Activated T-cell treated with anti-CD3 and anti-CD28 coated beads for 48 hours (primary cell): ENCODE measurements around the gene IL1R1.

Experiments
- DNase-seq: peaks from one replicate; pipeline ENCODE4 v3.0.0-alpha.2; 2020; ENCODE audit warnings: low read depth

The IL1R1 gene

GRCh38 chr2:102176172-102176571 lies 33.6 kb downstream of the IL1R1 start:
- DNase-seq, result no peak

GRCh38 chr2:102177814-102178478 lies 35.4 kb downstream of the IL1R1 start:
- no peak for DNase-seq

- no peak for DNase-seq
Measured at GRCh38 chr2:102179061-102179460, 36.5 kb downstream of the IL1R1 start.

DNA sequence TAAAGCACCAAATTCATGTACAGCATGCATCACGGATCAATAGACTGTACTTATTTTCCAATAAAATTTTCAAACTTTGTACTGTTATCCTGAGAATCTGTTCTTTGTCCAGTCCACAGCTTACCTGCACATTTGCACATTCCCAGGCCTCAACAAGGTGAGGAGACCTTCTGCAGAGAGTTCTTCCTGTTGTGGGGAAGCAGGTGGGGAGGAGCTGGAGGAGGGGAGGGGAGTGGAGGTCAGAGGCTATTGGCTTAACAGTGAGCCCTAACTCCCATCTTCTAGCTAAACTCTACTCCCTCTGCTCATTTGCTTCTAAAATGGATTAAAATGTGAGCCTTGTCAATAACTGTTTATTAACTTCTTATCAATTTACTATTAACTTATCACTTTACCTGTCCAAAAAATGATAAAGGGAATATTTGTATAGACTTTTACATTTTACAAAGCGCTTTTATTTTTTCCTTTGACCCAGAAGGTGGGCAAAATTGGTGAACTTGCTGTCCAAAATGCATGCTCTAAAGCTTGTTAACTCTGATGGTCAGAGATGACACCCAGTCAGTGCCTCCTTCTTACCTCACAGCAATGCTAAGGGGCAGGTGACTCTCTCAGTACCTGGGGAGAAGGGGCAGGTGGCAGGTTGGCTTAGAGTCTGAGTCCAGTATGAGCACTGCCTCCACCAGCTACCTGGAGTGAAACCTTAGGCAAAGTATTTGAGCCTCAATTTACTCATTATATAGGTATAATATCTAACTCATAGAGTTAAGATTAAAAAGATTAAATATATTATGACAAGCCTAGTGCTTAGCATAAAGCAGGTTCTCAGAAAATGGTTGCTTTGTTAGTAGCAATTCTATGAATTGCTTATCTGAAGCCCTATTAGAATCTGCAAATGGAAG lies 37.5 kb downstream of the IL1R1 start:
- no peak for DNase-seq

DNA sequence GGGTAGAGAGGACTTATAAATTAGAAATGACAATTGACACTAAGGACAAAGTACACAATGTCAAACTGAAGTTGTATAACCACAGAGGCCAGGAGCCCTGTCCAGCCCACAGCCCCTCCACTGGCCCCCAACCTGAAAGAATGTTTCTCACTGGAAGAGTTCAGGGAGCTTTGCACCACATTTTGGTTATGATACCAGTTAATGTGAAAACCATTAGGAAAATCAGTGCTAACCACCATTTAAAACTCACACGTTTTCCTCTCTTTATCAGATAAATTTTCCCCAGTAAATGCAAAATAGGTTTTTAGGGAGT lies 38.1 kb downstream of the IL1R1 start:
- DNase-seq, result no peak

DNA sequence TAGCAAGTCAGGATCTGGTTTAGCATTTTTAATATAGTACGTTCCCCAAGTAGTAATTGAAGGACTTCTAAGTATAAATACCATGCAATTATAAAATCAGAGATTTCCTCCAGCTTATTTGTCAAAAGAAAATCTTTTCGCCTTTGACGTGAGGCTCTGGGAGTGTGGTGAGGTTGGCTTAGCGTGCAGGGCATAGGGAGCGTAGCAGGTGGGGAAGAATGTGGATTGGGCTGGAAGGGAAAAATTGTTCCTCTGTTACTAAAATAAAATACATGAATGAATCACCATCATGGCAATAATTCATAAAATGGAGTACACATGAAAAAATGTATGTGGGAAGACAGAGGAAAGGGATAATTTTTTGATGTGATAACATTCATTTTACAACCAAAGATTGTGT lies 38.8 kb downstream of the IL1R1 start:
- DNase-seq, result no peak

- no peak for DNase-seq
Measured at GRCh38 chr2:102181919-102182635, 39.5 kb downstream of the IL1R1 start.

DNA sequence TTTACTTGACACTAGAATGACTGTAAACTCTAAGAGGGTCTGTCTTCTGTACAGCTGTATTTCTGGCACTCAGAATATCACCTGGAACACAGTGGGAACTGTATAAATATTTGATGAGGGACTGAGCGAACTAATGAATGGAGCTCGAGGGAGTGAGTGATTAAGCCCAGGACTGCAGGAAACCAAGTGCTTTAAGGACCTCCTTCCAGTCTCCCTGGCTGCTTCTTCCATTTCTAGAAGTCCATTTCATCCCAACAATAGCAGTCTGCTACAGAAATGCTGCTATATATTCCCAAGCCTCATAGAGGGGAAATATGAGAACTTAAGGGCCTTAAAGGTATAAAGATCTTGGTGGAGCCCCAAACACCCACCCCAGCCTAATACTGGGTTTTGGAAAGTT lies 41.5 kb downstream of the IL1R1 start:
- DNase-seq, result no peak

DNA sequence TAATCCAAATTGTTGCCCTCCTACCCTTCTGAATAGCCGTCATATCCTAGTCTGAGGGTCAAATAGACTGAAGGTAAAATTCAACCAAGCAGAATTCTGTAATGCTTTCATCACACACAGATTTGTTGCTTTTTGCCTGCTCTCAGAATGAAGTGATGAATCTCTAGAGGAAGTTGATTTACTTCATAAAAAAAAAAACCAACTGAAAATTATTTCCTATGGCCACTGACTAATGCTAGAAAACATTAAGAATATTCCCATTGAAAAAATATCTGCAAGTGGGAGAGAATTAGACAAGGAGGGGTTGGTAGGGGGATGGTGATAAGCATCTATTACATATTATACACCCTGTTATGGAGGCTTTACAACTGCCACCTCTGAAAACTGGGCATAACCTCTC lies 42.0 kb downstream of the IL1R1 start:
- DNase-seq, result no peak

- no peak for DNase-seq
Measured at GRCh38 chr2:102185347-102185746, 42.8 kb downstream of the IL1R1 start.

GRCh38 chr2:102186791-102187495 lies 44.4 kb downstream of the IL1R1 start, which contains the start of gene IL1RL2:
Gene IL1RL2 (plus strand): TSS chr2:102187023. CDS start chr2:102187868, 845 bp downstream.
- peak; percentile 6 for DNase-seq

DNA sequence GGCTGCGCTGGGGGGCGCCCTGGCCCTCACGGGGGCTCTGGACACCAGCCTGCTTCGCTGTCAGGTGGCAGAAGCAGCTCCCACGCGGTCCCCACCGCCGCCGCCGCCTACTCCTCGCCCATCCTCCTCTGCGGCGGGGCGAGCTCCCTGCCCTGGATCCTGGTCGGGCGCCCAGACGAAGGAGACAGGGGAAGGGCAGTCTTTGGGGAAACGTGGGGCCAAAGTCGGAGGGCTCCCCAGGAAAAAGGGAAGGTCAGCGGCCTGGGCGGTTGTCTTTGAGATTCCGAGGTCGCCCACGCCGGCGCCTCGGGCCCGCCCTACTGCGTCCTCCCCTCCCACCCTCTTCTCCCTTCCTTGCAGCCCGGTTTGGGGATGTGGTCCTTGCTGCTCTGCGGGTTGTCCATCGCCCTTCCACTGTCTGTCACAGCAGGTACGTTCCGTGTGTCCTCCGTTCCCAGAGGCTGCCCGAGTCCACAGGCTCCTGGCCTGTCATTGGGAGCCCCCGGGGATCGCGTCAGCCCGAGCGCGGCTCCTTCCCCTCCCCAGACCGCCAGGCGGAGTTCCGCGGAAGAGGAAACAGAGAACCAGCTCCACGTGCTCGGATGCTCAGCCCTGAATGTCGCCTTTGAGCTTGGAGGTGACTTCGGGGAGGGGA lies 45.1 kb downstream of the IL1R1 start:
- DNase-seq, result peak; percentile 48

- no peak for DNase-seq
Measured at GRCh38 chr2:102190430-102191107, 48.0 kb downstream of the IL1R1 start.

GRCh38 chr2:102191501-102191900 lies 49.0 kb downstream of the IL1R1 start:
- DNase-seq, result no peak

GRCh38 chr2:102193074-102193473 lies 50.5 kb downstream of the IL1R1 start:
- no peak for DNase-seq

- DNase-seq, result no peak
Measured at GRCh38 chr2:102194609-102195268, 52.2 kb downstream of the IL1R1 start.

DNA sequence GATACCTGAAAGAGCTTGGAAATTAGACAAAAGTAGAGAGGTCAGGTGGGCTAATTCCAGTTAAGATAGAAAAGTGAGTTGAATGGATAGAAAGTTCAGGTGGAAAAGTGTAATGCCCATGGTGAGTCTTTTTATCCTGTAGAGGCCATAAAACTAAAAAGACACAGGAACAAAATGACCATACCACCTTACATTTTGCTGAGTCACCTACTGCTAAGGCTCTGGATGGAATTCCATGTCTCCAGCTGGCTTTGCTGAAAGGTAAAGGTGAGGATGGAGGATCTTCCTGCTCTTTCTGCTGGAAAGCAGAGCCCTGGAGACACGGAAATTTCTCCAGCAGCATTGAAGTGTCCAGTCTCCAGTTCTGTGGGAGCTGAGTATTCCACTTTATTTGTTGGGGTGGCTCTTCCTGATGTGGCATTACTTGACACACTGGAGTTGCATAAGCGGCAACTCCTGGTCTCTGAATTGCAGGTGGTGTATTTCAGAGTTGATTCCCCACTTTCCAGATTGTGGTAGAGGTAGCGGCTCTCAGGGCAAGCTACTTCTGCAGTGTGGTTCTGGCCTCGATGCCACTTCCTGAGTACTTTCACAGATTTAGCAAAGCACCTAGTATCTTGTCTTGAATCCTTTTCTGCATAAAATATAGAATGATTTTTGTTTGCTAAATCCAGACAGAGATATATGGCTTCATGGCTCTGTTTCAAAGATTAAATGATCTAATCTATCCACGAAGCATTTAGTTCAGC lies 55.0 kb downstream of the IL1R1 start:
- no peak for DNase-seq

DNA sequence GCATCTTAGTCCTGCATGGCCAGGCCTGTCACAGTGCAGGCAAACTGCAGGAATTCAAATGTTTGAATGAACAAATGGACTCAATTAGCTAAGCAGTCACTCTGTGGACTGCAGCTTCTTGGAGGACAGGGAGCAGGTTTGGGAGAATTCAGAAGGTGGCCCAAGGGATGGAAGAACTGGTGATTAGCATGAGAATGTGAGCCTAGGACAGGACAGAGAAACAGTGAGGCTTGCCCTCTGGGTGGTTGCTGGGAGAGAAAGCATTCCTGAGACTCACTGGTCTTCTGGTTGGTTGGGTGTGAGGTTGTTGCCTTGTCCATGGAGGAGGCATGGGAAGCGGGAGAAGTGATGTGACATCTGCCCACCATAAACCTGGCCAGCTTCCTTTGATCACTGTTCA lies 58.0 kb downstream of the IL1R1 start:
- DNase-seq, result no peak

DNA sequence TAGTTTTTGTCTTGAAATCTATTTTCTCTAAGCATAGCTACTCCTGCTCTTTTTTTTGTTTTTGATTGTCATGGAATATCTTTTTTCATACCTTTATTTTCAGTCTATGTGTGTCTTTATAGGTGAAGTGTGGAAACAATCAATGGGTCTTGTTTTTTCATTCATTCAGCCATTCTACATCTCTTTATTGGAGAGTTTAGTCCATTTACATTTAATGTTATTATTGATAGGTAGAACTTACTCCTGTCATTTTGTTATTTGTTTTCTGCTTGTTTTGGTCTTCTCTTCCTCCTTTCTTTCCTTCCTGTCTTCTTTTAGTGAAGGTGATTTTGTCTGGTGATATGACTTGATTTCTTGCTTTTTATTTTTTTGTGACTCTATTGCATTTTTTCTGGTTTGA lies 62.1 kb downstream of the IL1R1 start:
- DNase-seq, result no peak
